Right lobe of liver (tissue), 6 donors: ENCODE measurements around the gene PPM1L. TPM values are rescaled to one million over a fixed set of nuclear protein-coding genes. Genes with fewer than 3 reads are reported as not detected.
A peak's percentile ranks its signal among the peaks of the same experiment; 100 is the strongest.

Experiments
- ATAC-seq, 4 donors: fragments of 200-7000 bp; cut with Tn5 transposase; one replicate each; pipeline ENCODE4 v1.9.1; 2020; ENCODE audit warnings: mild to moderate bottlenecking in 4 of 4, moderate library complexity in 4 of 4
- DNase-seq, 3 donors: peaks; one replicate each; pipeline ENCODE4 v3.0.0-alpha.2; 2020
- H3K27ac ChIP-seq, 3 donors: fragments of 200-600 bp; one replicate each; pipeline ENCODE4 v1.8.0; 2022
- H3K27me3 ChIP-seq, 2 donors: fragments of 200-600 bp; one replicate each; pipeline ENCODE4 v1.8.0; 2022
- H3K36me3 ChIP-seq, 4 donors: fragments of 200-600 bp; sonication (generic) in 1 of 4; one replicate each; pipeline versions ENCODE4 v1.5.1 to v1.8.0; 2017 to 2022; ENCODE audit warnings: control low read depth in 1 of 4
- H3K4me1 ChIP-seq, 4 donors: fragments of 200-600 bp; sonication (generic) in 1 of 4; one replicate each; pipeline versions ENCODE4 v1.5.1 to v1.8.0; 2017 to 2022; ENCODE audit warnings: control low read depth in 1 of 4
- H3K4me3 ChIP-seq, 3 donors: fragments of 200-600 bp; one replicate each; pipeline ENCODE4 v1.8.0; 2022
- H3K9me3 ChIP-seq, 4 donors: fragments of 200-600 bp; sonication (generic) in 1 of 4; one replicate each; pipeline versions ENCODE4 v1.5.1 to v1.8.0; 2017 to 2022; ENCODE audit warnings: control low read depth in 1 of 4
- POLR2A ChIP-seq: fragments of 450-650 bp; IDR thresholded peaks from one replicate; pipeline ENCODE4 v1.6.1; 2017; ENCODE audit warnings: antibody characterized with exemption, mild to moderate bottlenecking
- WGBS: methylation state at CpG from one replicate; pipeline ENCODE4 v1.1.6; 2018; ENCODE audit warnings: low coverage, low lambda C conversion rate; ENCODE audit not compliant: insufficient coverage; ENCODE audit errors: missing lambda C conversion rate; 5-methylcytosine and 5-hydroxymethylcytosine counted together
- intact Hi-C, 2 donors: fragments of 100-400 bp; cut with DNase I; formaldehyde crosslinking; loops; one replicate each; pipeline versions ENCODE4 v1.11.2 to v1.14.1; 2022
- total RNA-seq, 6 experiments: library from RNA; depleted of rRNA in 2 of 6; stranded (reverse); fragments of >200 nt in 2 of 6; fragmentation: NEBNext Ultra II Directional in 3 of 6; extraction: Animal tissue kit (Norgen Biotek cat#: 25700) in 3 of 6; gene quantifications; one replicate each; pipeline versions ENCODE4 v1.1.0 to v1.2.4, GENCODE V29; 2016 to 2023
- TF ChIP-seq, protein P1 (sequence below), 4 donors: fragments of 200-600 bp in 3 of 4; fragments of 450-650 bp in 1 of 4; IDR thresholded peaks; one replicate each; pipeline versions ENCODE4 v1.5.1 to v1.8.0; 2016 to 2022; ENCODE audit warnings: antibody characterized with exemption in 4 of 4, mild to moderate bottlenecking in 2 of 4
- donor health status: DM: no; HTN: yes; CAD: no.
- donor health status: DM: no; HTN: no; CAD: no.
- donor health status: DM: no; HTN: no; CAD: no.
- donor health status: DM: no; HTN: yes; CAD: no.
- donor health status: DM: no; HTN: yes; CAD: no.

Gene PPM1L
- total RNA-seq, 6 experiments from 2014 or later = 6.9 to 25.4 (median 14.7) TPM

DNA sequence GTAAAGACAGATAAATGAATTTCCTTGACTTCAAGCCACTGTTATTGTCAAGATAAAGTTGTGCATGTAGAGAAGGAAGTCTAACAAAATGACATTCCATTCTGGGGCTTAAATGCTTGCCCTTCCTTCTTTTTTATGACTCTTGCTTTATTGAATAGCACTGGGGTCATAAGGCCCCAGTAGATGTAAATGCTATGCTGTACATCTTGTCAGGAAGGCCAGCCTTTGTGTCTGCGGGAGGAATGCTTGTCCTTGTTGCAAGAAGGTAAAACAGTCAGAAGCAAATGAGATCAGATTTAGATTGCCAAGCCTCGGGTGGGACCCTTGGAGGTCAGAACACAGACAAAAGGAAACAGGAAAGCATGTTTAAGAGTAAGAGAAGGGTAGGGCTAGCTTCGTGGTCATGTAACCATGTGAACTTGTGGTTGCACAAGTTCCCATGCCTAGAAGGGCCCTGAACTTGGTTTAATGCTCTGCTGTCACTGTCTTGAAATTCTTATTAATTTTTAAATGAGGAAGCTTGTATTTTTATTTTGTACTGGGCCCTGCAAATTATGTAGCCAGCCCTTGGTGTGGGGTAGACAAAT, 81.5 kb downstream of the PPM1L start:
- DNase-seq (no peak), ATAC-seq (peak in 3 of 4 donors; percentile 44 to 68 (median 59))
- TF ChIP-seq POLR2A = no peak
- TF ChIP-seq, protein P1, sequence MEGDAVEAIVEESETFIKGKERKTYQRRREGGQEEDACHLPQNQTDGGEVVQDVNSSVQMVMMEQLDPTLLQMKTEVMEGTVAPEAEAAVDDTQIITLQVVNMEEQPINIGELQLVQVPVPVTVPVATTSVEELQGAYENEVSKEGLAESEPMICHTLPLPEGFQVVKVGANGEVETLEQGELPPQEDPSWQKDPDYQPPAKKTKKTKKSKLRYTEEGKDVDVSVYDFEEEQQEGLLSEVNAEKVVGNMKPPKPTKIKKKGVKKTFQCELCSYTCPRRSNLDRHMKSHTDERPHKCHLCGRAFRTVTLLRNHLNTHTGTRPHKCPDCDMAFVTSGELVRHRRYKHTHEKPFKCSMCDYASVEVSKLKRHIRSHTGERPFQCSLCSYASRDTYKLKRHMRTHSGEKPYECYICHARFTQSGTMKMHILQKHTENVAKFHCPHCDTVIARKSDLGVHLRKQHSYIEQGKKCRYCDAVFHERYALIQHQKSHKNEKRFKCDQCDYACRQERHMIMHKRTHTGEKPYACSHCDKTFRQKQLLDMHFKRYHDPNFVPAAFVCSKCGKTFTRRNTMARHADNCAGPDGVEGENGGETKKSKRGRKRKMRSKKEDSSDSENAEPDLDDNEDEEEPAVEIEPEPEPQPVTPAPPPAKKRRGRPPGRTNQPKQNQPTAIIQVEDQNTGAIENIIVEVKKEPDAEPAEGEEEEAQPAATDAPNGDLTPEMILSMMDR (IDR thresholded peaks at IDR 0.05) = no peak
- Histone ChIP-seq H3K4me3 (no peak overlapping the region), H3K27me3 (no peaks in the 10 kb centered on the region), H3K9me3 (no peaks in the 10 kb centered on the region), H3K4me1 (no peaks in the 10 kb centered on the region), H3K36me3 (no peaks in the 10 kb centered on the region), H3K27ac (no peak overlapping the region)
- intact Hi-C loops = no loop called here
- 41% methylated on average over 3 of the region's 3 CpGs for WGBS

DNA sequence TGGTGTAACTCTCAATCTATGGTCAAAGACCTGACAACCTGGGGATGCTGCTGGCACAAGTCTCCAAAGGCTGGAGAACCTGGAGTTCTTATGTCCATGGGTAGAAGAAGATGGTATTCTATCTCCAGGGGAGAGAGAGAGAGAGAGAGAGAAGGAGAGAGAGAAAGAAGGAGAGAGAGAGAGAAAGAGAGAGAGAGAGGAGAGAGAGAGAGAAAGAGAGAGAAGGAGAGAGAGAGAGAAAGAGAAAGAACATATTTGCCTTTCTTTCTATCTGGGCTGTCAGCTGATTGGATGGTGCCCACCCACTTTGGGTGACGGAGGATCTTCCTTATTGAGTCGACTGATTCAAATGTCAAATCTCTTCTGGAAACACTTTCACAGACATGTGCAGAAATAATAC, 84.6 kb downstream of the PPM1L start:
- Histone ChIP-seq H3K36me3 (no peaks in the 10 kb centered on the region), H3K4me3 (no peak overlapping the region), H3K9me3 (no peaks in the 10 kb centered on the region), H3K27ac (no peak overlapping the region), H3K4me1 (no peaks in the 10 kb centered on the region), H3K27me3 (no peaks in the 10 kb centered on the region)
- intact Hi-C loops = no loop called here
- WGBS = 73% methylated on average over 2 of the region's 2 CpGs
- ATAC-seq (no peak), DNase-seq (no peak)
- TF ChIP-seq, protein P1 (IDR thresholded peaks at IDR 0.05) = no peak
- TF ChIP-seq POLR2A = no peak

DNA sequence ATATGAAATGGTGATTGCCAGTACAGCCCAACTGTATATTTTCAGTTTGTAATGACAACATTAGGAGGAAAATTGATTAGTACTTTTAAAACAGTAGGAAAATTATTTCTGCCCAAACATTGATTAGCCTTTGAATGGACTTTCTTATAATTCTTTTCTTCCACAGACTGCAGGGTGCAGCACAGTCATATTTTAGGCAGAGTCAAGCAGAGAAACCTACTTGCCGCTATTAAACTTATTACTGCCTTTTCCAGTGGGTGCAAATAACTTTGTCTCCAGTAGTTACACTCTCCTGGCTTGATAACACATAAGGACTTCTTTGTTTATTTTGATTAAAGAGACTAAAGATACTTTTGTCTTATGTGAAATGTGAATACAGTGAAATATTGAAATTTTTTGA, 85.4 kb downstream of the PPM1L start:
- Histone ChIP-seq H3K27me3 (no peaks in the 10 kb centered on the region), H3K4me3 (no peak overlapping the region), H3K4me1 (no peaks in the 10 kb centered on the region), H3K9me3 (no peaks in the 10 kb centered on the region), H3K27ac (no peak overlapping the region), H3K36me3 (no peaks in the 10 kb centered on the region)
- 100% methylated on average over 1 of the region's 1 CpG for WGBS
- intact Hi-C loops = no loop called here
- ATAC-seq = no peak
- no peak for DNase-seq
- TF ChIP-seq, protein P1 (IDR thresholded peaks at IDR 0.05) = no peak
- no peak for TF ChIP-seq POLR2A

DNA sequence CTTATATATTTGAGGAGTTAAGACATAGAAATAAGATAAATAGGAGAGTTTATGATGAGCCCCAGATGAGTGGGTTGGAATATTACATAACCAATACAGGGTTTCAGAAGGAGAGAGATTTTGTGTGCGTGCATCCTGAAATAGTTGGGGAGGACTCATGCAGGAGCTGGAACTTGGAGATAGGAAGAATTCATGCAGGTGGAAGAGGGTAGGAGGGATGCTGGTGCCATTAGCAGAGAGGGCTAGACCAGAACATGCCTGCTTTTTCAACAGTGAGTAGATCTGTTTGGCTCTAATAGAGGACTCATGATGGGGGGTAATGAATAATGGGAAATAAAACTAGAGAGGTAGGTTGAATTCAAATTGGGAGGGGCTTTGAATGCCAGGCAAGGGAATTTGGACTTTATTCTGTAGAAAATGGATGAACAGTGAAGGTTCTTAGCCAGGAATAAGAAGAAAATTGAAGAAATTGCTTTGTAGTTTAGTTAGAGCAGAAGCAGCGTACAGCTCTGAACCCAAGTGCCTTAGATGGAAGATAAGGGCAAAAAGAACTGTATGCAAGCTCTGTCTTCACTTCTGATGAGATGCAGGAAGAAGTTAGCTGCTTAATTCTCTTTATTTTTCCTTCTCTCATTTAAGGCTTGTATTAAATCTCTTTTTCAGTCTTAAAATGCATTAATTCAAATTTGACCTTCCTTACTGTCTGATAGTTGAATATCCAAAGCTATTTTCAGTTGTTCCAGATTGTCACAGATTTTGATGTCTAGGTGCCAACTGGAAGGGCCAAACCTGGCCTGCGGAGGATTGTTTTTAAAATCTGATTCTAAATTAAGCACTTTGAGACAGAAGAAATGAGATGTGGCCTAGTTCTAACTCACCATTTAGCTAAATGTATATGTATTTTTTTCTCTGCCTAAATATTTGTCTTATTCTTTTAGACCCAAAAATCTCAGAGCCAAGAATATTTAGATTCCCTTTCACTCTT, 86.3 kb downstream of the PPM1L start:
- ATAC-seq = no peak
- intact Hi-C loops = no loop called here

More for the DNA sequence above, 86.3 kb downstream of the PPM1L start:
- Histone ChIP-seq H3K9me3 (no peaks in the 10 kb centered on the region), H3K27ac (no peak overlapping the region), H3K36me3 (no peaks in the 10 kb centered on the region), H3K4me3 (no peak overlapping the region), H3K27me3 (no peaks in the 10 kb centered on the region), H3K4me1 (no peaks in the 10 kb centered on the region)
- no peak for DNase-seq
- WGBS = 89% methylated on average over 3 of the region's 3 CpGs
- TF ChIP-seq POLR2A = no peak
- TF ChIP-seq, protein P1 (IDR thresholded peaks at IDR 0.05) = no peak
